Measurements from ENCODE around the gene WNT8A. TPM values are rescaled to one million over a fixed set of nuclear protein-coding genes. Genes with fewer than 3 reads are reported as not detected.

The WNT8A gene
- total and polyA plus RNA-seq, 2 of the 8 experiments (the other 6 are each of a cell fraction or from before 2014, with no cell fraction given) = 0.06 TPM; not detected in 1

- TF ChIP-seq RXRA (IDR thresholded peaks at IDR 0.05; ENCODE audit: insufficient read depth, low read depth, low read length) (no peak), CTBP2 (IDR thresholded peaks at IDR 0.05; ENCODE audit: borderline replicate concordance, insufficient read depth, insufficient read length, low read length) (no peak)
These were observed 5.7 kb upstream of the WNT8A start (continued) for GRCh38 chr5:138078006-138078643.
